HEK293 (cell line): ENCODE results near the gene BCDIN3D.

ENCODE experiments used
- CTCF ChIA-PET: fragments of 350-600 bp; formaldehyde crosslinking; extraction: SDS; loops from one replicate; lab custom pipeline; 2021; ENCODE audit warnings: antibody characterized with exemption; lab: Yijun Ruan, JAX
- POLR2A ChIA-PET: fragments of 300-600 bp; formaldehyde crosslinking; extraction: SDS; loops from one replicate; lab custom pipeline; 2020; ENCODE audit warnings: antibody characterized with exemption, inconsistent platforms; lab: Yijun Ruan, JAX
- H3K27ac ChIP-seq: fragments of 200-500 bp; sonication (Bioruptor generic); 2 replicates; pipeline ENCODE4 v1.5.1; 2014; ENCODE audit warnings: low read depth, low read length, control low read depth, inconsistent platforms; ENCODE audit errors: extremely low read depth
- H3K36me3 ChIP-seq, 2 experiments: fragments of 200-500 bp in 1 of 2; sonication (Bioruptor generic) in 1 of 2; 1 replicate in 1 of 2; 2 replicates in 1 of 2; pipeline ENCODE4 v1.5.1; 2014 to 2017; ENCODE audit warnings: inconsistent platforms in 2 of 2, low read length in 2 of 2; ENCODE audit not compliant: control insufficient read depth in 2 of 2, insufficient read depth in 1 of 2
- H3K4me1 ChIP-seq: fragments of 200-500 bp; sonication (Bioruptor generic); 2 replicates; pipeline ENCODE4 v1.5.1; 2014; ENCODE audit warnings: mild to moderate bottlenecking, low read length, inconsistent platforms; ENCODE audit not compliant: control insufficient read depth, insufficient read depth
- H3K4me3 ChIP-seq: 2 replicates; pipeline ENCODE4 v1.5.1; 2011; ENCODE audit warnings: low read depth, mild to moderate bottlenecking, control low read depth, low read length, moderate library complexity
- H3K9me3 ChIP-seq: fragments of 200-500 bp; sonication (Bioruptor generic); 2 replicates; pipeline ENCODE4 v1.5.1; 2014; ENCODE audit warnings: low read depth, low read length, inconsistent platforms; ENCODE audit not compliant: control insufficient read depth, insufficient read depth
- EGR2 ChIP-seq: fragments of 450-650 bp; formaldehyde crosslinking; IDR thresholded peaks from 2 replicates; pipeline ENCODE4 v1.5.1; 2016; ENCODE audit warnings: low read depth, missing biosample characterization, missing genetic modification characterization
- KLF10 ChIP-seq: fragments of 450-650 bp; IDR thresholded peaks from 2 replicates; pipeline ENCODE4 v1.5.1; 2018; ENCODE audit warnings: missing biosample characterization, mild to moderate bottlenecking, missing genetic modification characterization
- PATZ1 ChIP-seq: fragments of 450-650 bp; formaldehyde crosslinking; IDR thresholded peaks from 2 replicates; pipeline ENCODE4 v1.5.1; 2016; ENCODE audit warnings: missing biosample characterization, missing genetic modification characterization
- SP2 ChIP-seq: fragments of 450-650 bp; formaldehyde crosslinking; IDR thresholded peaks from 2 replicates; pipeline ENCODE4 v1.5.1; 2016; ENCODE audit warnings: missing biosample characterization, missing genetic modification characterization
- SP7 ChIP-seq: fragments of 450-650 bp; formaldehyde crosslinking; IDR thresholded peaks from 2 replicates; pipeline ENCODE4 v1.5.1; 2016; ENCODE audit warnings: missing biosample characterization, missing genetic modification characterization
- ZBTB44 ChIP-seq: fragments of 450-650 bp; IDR thresholded peaks from 2 replicates; pipeline ENCODE4 v1.5.1; 2018; ENCODE audit warnings: missing biosample characterization, mild to moderate bottlenecking, missing genetic modification characterization
- ZBTB48 ChIP-seq: fragments of 450-650 bp; formaldehyde crosslinking; IDR thresholded peaks from 2 replicates; pipeline ENCODE4 v1.5.1; 2016; ENCODE audit warnings: missing biosample characterization, missing genetic modification characterization
- ZNF140 ChIP-seq: fragments of 450-650 bp; formaldehyde crosslinking; IDR thresholded peaks from 2 replicates; pipeline ENCODE4 v1.5.1; 2016; ENCODE audit warnings: missing biosample characterization, missing genetic modification characterization
- ZNF148 ChIP-seq: fragments of 450-650 bp; formaldehyde crosslinking; IDR thresholded peaks from 2 replicates; pipeline ENCODE4 v1.5.0; 2017; ENCODE audit warnings: missing biosample characterization, missing genetic modification characterization, borderline replicate concordance
- ZNF155 ChIP-seq: fragments of 450-650 bp; formaldehyde crosslinking; IDR thresholded peaks from 2 replicates; pipeline ENCODE4 v1.5.1; 2016; ENCODE audit warnings: missing biosample characterization, missing genetic modification characterization
- ZNF211 ChIP-seq: fragments of 450-650 bp; formaldehyde crosslinking; IDR thresholded peaks from 2 replicates; pipeline ENCODE4 v1.5.1; 2016; ENCODE audit warnings: low read depth, missing biosample characterization, missing genetic modification characterization
- ZNF214 ChIP-seq: fragments of 450-650 bp; formaldehyde crosslinking; IDR thresholded peaks from 2 replicates; pipeline ENCODE4 v1.5.1; 2017; ENCODE audit warnings: missing biosample characterization, mild to moderate bottlenecking, missing genetic modification characterization, borderline replicate concordance
- ZNF239 ChIP-seq: fragments of 450-650 bp; formaldehyde crosslinking; IDR thresholded peaks from 2 replicates; pipeline ENCODE4 v1.5.1; 2016; ENCODE audit warnings: missing biosample characterization, missing genetic modification characterization
- ZNF280D ChIP-seq: fragments of 450-650 bp; formaldehyde crosslinking; IDR thresholded peaks from 2 replicates; pipeline ENCODE4 v1.5.1; 2016; ENCODE audit warnings: missing biosample characterization, missing genetic modification characterization
- ZNF311 ChIP-seq: fragments of 450-650 bp; formaldehyde crosslinking; IDR thresholded peaks from 2 replicates; pipeline ENCODE4 v1.5.1; 2017; ENCODE audit warnings: missing biosample characterization, missing genetic modification characterization, borderline replicate concordance
- ZNF335 ChIP-seq: fragments of 450-650 bp; formaldehyde crosslinking; conservative IDR thresholded peaks from 2 replicates; pipeline ENCODE4 v1.5.1; 2016; ENCODE audit warnings: missing biosample characterization, missing genetic modification characterization
- ZNF362 ChIP-seq: fragments of 450-650 bp; formaldehyde crosslinking; IDR thresholded peaks from 2 replicates; pipeline ENCODE4 v1.5.1; 2016; ENCODE audit warnings: missing biosample characterization, missing genetic modification characterization
- ZNF501 ChIP-seq: fragments of 450-650 bp; formaldehyde crosslinking; IDR thresholded peaks from 2 replicates; pipeline ENCODE4 v1.5.1; 2016; ENCODE audit warnings: missing biosample characterization, missing genetic modification characterization
- ZNF704 ChIP-seq: fragments of 450-650 bp; formaldehyde crosslinking; IDR thresholded peaks from 2 replicates; pipeline ENCODE4 v1.5.1; 2016; ENCODE audit warnings: missing biosample characterization, missing genetic modification characterization
- ZXDB ChIP-seq: fragments of 450-650 bp; formaldehyde crosslinking; IDR thresholded peaks from 2 replicates; pipeline ENCODE4 v1.5.1; 2016; ENCODE audit warnings: missing biosample characterization, missing genetic modification characterization

The BCDIN3D gene

GRCh38 chr12:49854976-49855375 is 12.1 kb upstream of the BCDIN3D start:
- no peak overlapping the region for H3K4me3 ChIP-seq
- CTCF ChIA-PET: interaction anchor here (0.5 to 1.3 kb wide), 5 partner anchors 12 to 215 kb away, joined by 3 to 6 read pairs (median 3); no protein-coding TSS in a partner anchor
- POLR2A ChIA-PET: no interaction called here
- no peaks in the 10 kb centered on the region for H3K9me3 ChIP-seq
- TF ChIP-seq ZNF335 (tag by site-specific recombination) (peak; percentile 48), SP2 (tag by site-specific recombination) (no peak)
- H3K36me3 ChIP-seq: no peaks in the 10 kb centered on the region
- no peak overlapping the region for H3K27ac ChIP-seq
- no peaks in the 10 kb centered on the region for H3K4me1 ChIP-seq

GRCh38 chr12:49853671-49854070 is 10.8 kb upstream of the BCDIN3D start:
- no peak for TF ChIP-seq EGR2
- TF ChIP-seq ZXDB (tag by site-specific recombination): no peak
- TF ChIP-seq ZBTB48: no peak
- no peak for TF ChIP-seq SP7 (tag by site-specific recombination)
- TF ChIP-seq ZNF214 (tag by site-specific recombination): no peak
- no peak for TF ChIP-seq ZNF211 (tag by site-specific recombination)
- TF ChIP-seq PATZ1 (tag by site-specific recombination): no peak
- Histone ChIP-seq H3K4me1 (no peaks in the 10 kb centered on the region), H3K9me3 (no peaks in the 10 kb centered on the region), H3K27ac (no peak overlapping the region), H3K4me3 (no peak overlapping the region), H3K36me3 (no peaks in the 10 kb centered on the region)
- ChIA-PET POLR2A (no interaction called here), CTCF (interaction anchor here (0.8 kb wide), 1 partner anchor 115 kb away, joined by 4 read pairs; no protein-coding TSS in a partner anchor)

- H3K36me3 ChIP-seq: no peaks in the 10 kb centered on the region
- H3K27ac ChIP-seq: no peak overlapping the region
- POLR2A ChIA-PET: interaction anchor here (1.3 kb wide), 1 partner anchor 20 kb away, joined by 4 read pairs; no protein-coding TSS in a partner anchor
- no peak overlapping the region for H3K4me3 ChIP-seq
- CTCF ChIA-PET: interaction anchor here (1.7 kb wide), 1 partner anchor 106 kb away, joined by 7 read pairs; the partner anchor contains the start of gene TMBIM6
- 0 out of 2 replicates have a peak, but pooled peaks cover 3% of the 10 kb centered on the region for H3K4me1 ChIP-seq
- no peaks in the 10 kb centered on the region for H3K9me3 ChIP-seq
- TF ChIP-seq ZNF140 (tag by site-specific recombination) (no peak), KLF10 (tag by site-specific recombination) (no peak), ZNF501 (tag by site-specific recombination) (no peak), ZNF155 (tag by site-specific recombination) (no peak), ZNF704 (no peak), ZNF280D (tag by site-specific recombination) (no peak), ZBTB44 (no peak), ZNF148 (no peak), ZNF311 (tag by site-specific recombination) (no peak), ZNF362 (tag by site-specific recombination) (no peak), ZNF239 (tag by site-specific recombination) (no peak)
These were observed 4.3 kb upstream of the BCDIN3D start for GRCh38 chr12:49847161-49847560.
